A549 (cell line): ENCODE results near the gene TUBGCP3. TPM values are rescaled to one million over a fixed set of nuclear protein-coding genes. Genes with fewer than 3 reads are reported as not detected.

Experiments
- ATAC-seq, 2 experiments: fragments of 200-7000 bp in 1 of 2; fragments of >200 bp in 1 of 2; cut with Nextera tagmentation in 1 of 2; cut with Tn5 transposase in 1 of 2; 3 replicates each; pipeline versions ENCODE4 v1.8.0 to v1.9.1; 2018 to 2020; ENCODE audit warnings: mild to moderate bottlenecking in 1 of 2, moderate library complexity in 1 of 2
- CTCF ChIA-PET: fragments of 300-600 bp; sonication (Branson Sonifier 250); formaldehyde crosslinking; extraction: SDS; loops from one replicate; lab custom pipeline; 2021; ENCODE audit warnings: antibody characterized with exemption, inconsistent platforms; lab: Yijun Ruan, JAX
- POLR2A ChIA-PET: fragments of 350-600 bp; formaldehyde crosslinking; extraction: SDS; loops from one replicate; lab custom pipeline; 2021; ENCODE audit warnings: antibody characterized with exemption, inconsistent platforms; lab: Yijun Ruan, JAX
- DNase-seq, 2 experiments: peaks; one replicate each; pipeline versions ENCODE4 v3.0.0 to v3.0.0-alpha.2; 2011 to 2016; ENCODE audit warnings: low read depth in 1 of 2, low spot score in 1 of 2
- FAIRE-seq: peaks from 2 replicates; lab custom pipeline; 2011; peaks lifted over from hg19 to GRCh38; lab: Jason Lieb, UNC
- H3K27ac ChIP-seq, 2 experiments: fragments of >200 bp; sonication (Bioruptor Twin); formaldehyde crosslinking; 3 replicates each; pipeline ENCODE4 v1.5.1; 2016 to 2017
- H3K4me1 ChIP-seq: fragments of >200 bp; sonication (Bioruptor Twin); formaldehyde crosslinking; 3 replicates; pipeline ENCODE4 v1.6.1; 2016
- H3K4me2 ChIP-seq: fragments of >200 bp; sonication (Bioruptor Twin); formaldehyde crosslinking; 3 replicates; pipeline ENCODE4 v1.6.1; 2016
- H3K4me3 ChIP-seq: fragments of >200 bp; sonication (Bioruptor Twin); formaldehyde crosslinking; 3 replicates; pipeline ENCODE4 v1.5.1; 2016
- H3K9me3 ChIP-seq: fragments of >200 bp; sonication (Bioruptor Twin); formaldehyde crosslinking; 3 replicates; pipeline ENCODE4 v1.6.1; 2016
- CBX8 ChIP-seq: fragments of 200-600 bp; sonication (generic); IDR thresholded peaks from 2 replicates; pipeline ENCODE4 v1.6.1; 2016
- CEBPB ChIP-seq, 2 experiments: fragments of >200 bp in 1 of 2; sonication (Bioruptor Twin) in 1 of 2; formaldehyde crosslinking in 1 of 2; IDR thresholded peaks; 2 replicates each; pipeline ENCODE4 v1.6.1; 2012 to 2016
- EHF ChIP-seq: fragments of 250-450 bp; sonication (Bioruptor Pico); IDR thresholded peaks from 2 replicates; pipeline ENCODE4 v1.5.0; 2020; ENCODE audit warnings: mild to moderate bottlenecking
- FOSB ChIP-seq: fragments of 250-450 bp; sonication (Bioruptor Pico); IDR thresholded peaks from 2 replicates; pipeline ENCODE4 v1.5.0; 2020; ENCODE audit warnings: mild to moderate bottlenecking, moderate library complexity
- GATA3 ChIP-seq: IDR thresholded peaks from 2 replicates; pipeline ENCODE4 v1.6.1; 2012; ENCODE audit warnings: borderline replicate concordance
- HDAC2 ChIP-seq: fragments of 200-600 bp; sonication (generic); IDR thresholded peaks from 2 replicates; pipeline ENCODE4 v1.6.1; 2016
- HMGXB4 ChIP-seq: fragments of 250-450 bp; sonication (Bioruptor Pico); IDR thresholded peaks from 2 replicates; pipeline ENCODE4 v1.5.0; 2021; ENCODE audit warnings: mild to moderate bottlenecking, moderate library complexity, borderline replicate concordance
- HOXA7 ChIP-seq: fragments of 250-450 bp; sonication (Bioruptor Pico); IDR thresholded peaks from 2 replicates; pipeline ENCODE4 v1.5.0; 2020; ENCODE audit warnings: mild to moderate bottlenecking, moderate library complexity
- JUN ChIP-seq, 2 experiments: fragments of >200 bp; sonication (Bioruptor Twin); formaldehyde crosslinking; IDR thresholded peaks; 2 replicates in 1 of 2; 3 replicates in 1 of 2; pipeline ENCODE4 v1.6.1; 2016 to 2017
- KDM1A ChIP-seq: fragments of 200-600 bp; sonication (generic); IDR thresholded peaks from 2 replicates; pipeline ENCODE4 v1.6.1; 2016; ENCODE audit warnings: low read depth, mild to moderate bottlenecking
- KDM5A ChIP-seq: fragments of 200-600 bp; sonication (generic); IDR thresholded peaks from 2 replicates; pipeline ENCODE4 v1.6.1; 2016; ENCODE audit warnings: antibody characterized with exemption, mild to moderate bottlenecking
- MAFK ChIP-seq: fragments of 450-650 bp; IDR thresholded peaks from 2 replicates; pipeline ENCODE4 v1.6.1; 2014; ENCODE audit not compliant: partially characterized antibody
- MAX ChIP-seq: IDR thresholded peaks from 2 replicates; pipeline ENCODE4 v1.6.1; 2012
- MYC ChIP-seq: IDR thresholded peaks from 2 replicates; pipeline ENCODE4 v1.6.1; 2012; ENCODE audit warnings: mild to moderate bottlenecking, inconsistent platforms, low read length, improper control_type of control experiment, borderline replicate concordance
- PHF8 ChIP-seq: fragments of 200-600 bp; sonication (generic); IDR thresholded peaks from 2 replicates; pipeline ENCODE4 v1.6.1; 2016; ENCODE audit warnings: low read depth, mild to moderate bottlenecking, antibody characterized with exemption, moderate library complexity, borderline replicate concordance
- RCOR1 ChIP-seq: fragments of 150-350 bp; IDR thresholded peaks from 2 replicates; pipeline ENCODE4 v1.6.1; 2014; ENCODE audit warnings: antibody characterized with exemption, low read length, low read depth
- REST ChIP-seq: fragments of 200-600 bp; sonication (generic); IDR thresholded peaks from 2 replicates; pipeline ENCODE4 v1.6.1; 2016; ENCODE audit warnings: antibody characterized with exemption, mild to moderate bottlenecking, moderate library complexity
- RNF2 ChIP-seq: fragments of 200-600 bp; sonication (generic); IDR thresholded peaks from 2 replicates; pipeline ENCODE4 v1.6.1; 2016; ENCODE audit warnings: low read depth, mild to moderate bottlenecking, antibody characterized with exemption, moderate library complexity, borderline replicate concordance
- USF2 ChIP-seq: fragments of 450-650 bp; IDR thresholded peaks from 2 replicates; pipeline ENCODE4 v1.6.1; 2014; ENCODE audit warnings: antibody characterized with exemption
- ZFP36 ChIP-seq: fragments of 450-650 bp; IDR thresholded peaks from 2 replicates; pipeline ENCODE4 v1.6.1; 2014; ENCODE audit warnings: borderline replicate concordance; ENCODE audit not compliant: partially characterized antibody
- ZNF302 ChIP-seq: fragments of 250-450 bp; sonication (Bioruptor Pico); IDR thresholded peaks from 2 replicates; pipeline ENCODE4 v1.9.0; 2021; ENCODE audit warnings: inconsistent platforms, mild to moderate bottlenecking, moderate library complexity
- WGBS: methylation state at CpG from one replicate; pipeline ENCODE4 v1.1.6; 2017; ENCODE audit errors: missing lambda C conversion rate; 5-methylcytosine and 5-hydroxymethylcytosine counted together
- polyA plus RNA-seq, 4 experiments: library from polyadenylated mRNA; depleted of rRNA in 3 of 4; stranded (reverse); fragments of >200 nt; fragmentation: RNase III in 1 of 4; extraction: RNeasy Plus Mini Kit Qiagen cat#74134 plus additional on column Dnase treatment in 1 of 4; gene quantifications; 2 replicates in 3 of 4; 3 replicates in 1 of 4; pipeline ENCODE4 v1.2.3, GENCODE V29; 2011 to 2017

TUBGCP3 gene
- polyA plus RNA-seq, 2 of the 4 experiments (the other 2 are of a cell fraction): 15.9 to 21.3 TPM

- Histone ChIP-seq H3K27ac (no peak overlapping the region), H3K9me3 (no peaks in the 10 kb centered on the region), H3K4me1 (no peaks in the 10 kb centered on the region), H3K4me3 (no peak overlapping the region), H3K4me2 (no peak overlapping the region)
- CTCF ChIA-PET: interaction anchor here (2.5 kb wide), 1 partner anchor 17 kb away, joined by 10 read pairs; no protein-coding TSS in a partner anchor
- no peak for DNase-seq
- ATAC-seq: no peak
- whole genome bisulfite sequencing: 59% methylated on average over 16 of the region's 17 CpGs
- POLR2A ChIA-PET: no interaction called here
- FAIRE-seq: no peak
- TF ChIP-seq ZFP36 (no peak), MAFK (no peak)
Observed at GRCh38 chr13:112623051-112623711, 35.2 kb upstream of the TUBGCP3 start.

GRCh38 chr13:112622375-112622774, 34.4 kb upstream of the TUBGCP3 start:
- ChIA-PET POLR2A (no interaction called here), CTCF (interaction anchor here (2.5 kb wide), 1 partner anchor 18 kb away, joined by 10 read pairs; no protein-coding TSS in a partner anchor)
- no peaks in the 10 kb centered on the region for H3K9me3 ChIP-seq
- TF ChIP-seq GATA3 (no peak), MYC (no peak), USF2 (no peak), JUN (IDR thresholded peaks at IDR 0.05) (no peak), RNF2 (no peak), REST (no peak), CEBPB (IDR thresholded peaks at IDR 0.05) (no peak), CBX8 (no peak), PHF8 (no peak), ZNF302 (CRISPR knock-in tag) (no peak), KDM1A (no peak), HOXA7 (CRISPR knock-in tag) (no peak), RCOR1 (no peak)
- ATAC-seq: no peak
- 58% methylated on average over 7 of the region's 7 CpGs for WGBS
- FAIRE-seq: no peak
- no peak overlapping the region for H3K4me2 ChIP-seq
- H3K4me3 ChIP-seq: no peak overlapping the region
- no peak for DNase-seq
- no peaks in the 10 kb centered on the region for H3K4me1 ChIP-seq
- H3K27ac ChIP-seq: no peak overlapping the region

GRCh38 chr13:112619730-112620631, 32.0 kb upstream of the TUBGCP3 start:
- DNase-seq: peak in 1 of 2 experiments; percentile 7
- TF ChIP-seq MAX: no peak
- no peak for TF ChIP-seq HDAC2
- no peak for TF ChIP-seq FOSB (CRISPR knock-in tag)
- TF ChIP-seq RCOR1: no peak
- no peak for TF ChIP-seq EHF
- TF ChIP-seq KDM5A: no peak
- TF ChIP-seq HMGXB4 (CRISPR knock-in tag): no peak
- TF ChIP-seq REST: no peak

More at GRCh38 chr13:112619730-112620631, 32.0 kb upstream of the TUBGCP3 start:
- H3K4me2 ChIP-seq: no peak overlapping the region
- FAIRE-seq: no peak
- 70% methylated on average over 24 of the region's 24 CpGs for WGBS
- no peak overlapping the region for H3K4me3 ChIP-seq
- no peaks in the 10 kb centered on the region for H3K4me1 ChIP-seq
- no peaks in the 10 kb centered on the region for H3K9me3 ChIP-seq
- ATAC-seq: peak in 1 of 2 experiments; percentile 66; a peak in 2 of 6 replicates
- POLR2A ChIA-PET: no interaction called here
- no peak overlapping the region for H3K27ac ChIP-seq
- CTCF ChIA-PET: interaction anchor here (1.0 to 2.5 kb wide), 2 partner anchors 9 to 20 kb away, joined by 3 to 10 read pairs; no protein-coding TSS in a partner anchor
